Fibroblast of skin of back (primary cell): ENCODE measurements around the gene PMAIP1.

Source experiments
- DNase-seq: peaks from one replicate; pipeline ENCODE4 v3.0.0-alpha.2; 2013

PMAIP1 gene

GRCh38 chr18:59915606-59916005 lies 15.8 kb downstream of the PMAIP1 start:
- DNase-seq = peak; percentile 65

GRCh38 chr18:59916746-59917145 lies 16.9 kb downstream of the PMAIP1 start:
- DNase-seq = no peak

GRCh38 chr18:59917422-59917821 lies 17.6 kb downstream of the PMAIP1 start:
- DNase-seq = no peak

- DNase-seq = no peak
Measured at GRCh38 chr18:59918320-59918755, 18.5 kb downstream of the PMAIP1 start.

- no peak for DNase-seq
Measured at GRCh38 chr18:59918997-59919396, 19.2 kb downstream of the PMAIP1 start.

- DNase-seq = no peak
Measured at GRCh38 chr18:59921384-59921891, 21.6 kb downstream of the PMAIP1 start.

GRCh38 chr18:59923539-59924196 lies 23.9 kb downstream of the PMAIP1 start:
- no peak for DNase-seq

GRCh38 chr18:59926131-59926530 lies 26.3 kb downstream of the PMAIP1 start:
- no peak for DNase-seq

- no peak for DNase-seq
Measured at GRCh38 chr18:59927246-59927825, 27.5 kb downstream of the PMAIP1 start.

GRCh38 chr18:59928201-59928600 lies 28.4 kb downstream of the PMAIP1 start:
- no peak for DNase-seq

GRCh38 chr18:59929621-59930295 lies 30.0 kb downstream of the PMAIP1 start:
- DNase-seq = peak; percentile 67

- DNase-seq = no peak
Measured at GRCh38 chr18:59932401-59932800, 32.6 kb downstream of the PMAIP1 start.

GRCh38 chr18:59938676-59939075 lies 38.9 kb downstream of the PMAIP1 start:
- DNase-seq = no peak

- DNase-seq = peak; percentile 74
Measured at GRCh38 chr18:59939127-59939526, 39.3 kb downstream of the PMAIP1 start.

- no peak for DNase-seq
Measured at GRCh38 chr18:59940068-59940467, 40.3 kb downstream of the PMAIP1 start.

- DNase-seq = no peak
Measured at GRCh38 chr18:59941331-59941730, 41.5 kb downstream of the PMAIP1 start.

- DNase-seq = no peak
Measured at GRCh38 chr18:59942601-59943000, 42.8 kb downstream of the PMAIP1 start.

GRCh38 chr18:59945544-59945943 lies 45.7 kb downstream of the PMAIP1 start:
- no peak for DNase-seq

- DNase-seq = peak; percentile 45
Measured at GRCh38 chr18:59950215-59950944, 50.6 kb downstream of the PMAIP1 start.

GRCh38 chr18:59951591-59951990 lies 51.8 kb downstream of the PMAIP1 start:
- no peak for DNase-seq

GRCh38 chr18:59952283-59953007 lies 52.6 kb downstream of the PMAIP1 start:
- no peak for DNase-seq
